Fibroblast of pulmonary artery (primary cell): ENCODE results near the gene TMEM8B.
"Not testable (repeated sequence)": the region's sequence is repeated elsewhere in the genome, so short reads cannot be mapped to it uniquely, and the experiment has no call there.

Experiments
- DNase-seq: peaks from one replicate; pipeline ENCODE4 v3.0.0-alpha.2; 2010; ENCODE audit warnings: low read depth
- H3K4me3 ChIP-seq: replicated peaks from 2 replicates; pipeline ENCODE4 v1.5.1; 2011; ENCODE audit warnings: low read depth, mild to moderate bottlenecking, control low read depth, low read length, moderate library complexity
- TF ChIP-seq, protein P1 (sequence below): IDR thresholded peaks from 2 replicates; pipeline ENCODE4 v1.5.1; 2011; ENCODE audit warnings: mild to moderate bottlenecking, control low read depth, low read length, inconsistent platforms; ENCODE audit errors: missing control alignments

Gene TMEM8B

DNA sequence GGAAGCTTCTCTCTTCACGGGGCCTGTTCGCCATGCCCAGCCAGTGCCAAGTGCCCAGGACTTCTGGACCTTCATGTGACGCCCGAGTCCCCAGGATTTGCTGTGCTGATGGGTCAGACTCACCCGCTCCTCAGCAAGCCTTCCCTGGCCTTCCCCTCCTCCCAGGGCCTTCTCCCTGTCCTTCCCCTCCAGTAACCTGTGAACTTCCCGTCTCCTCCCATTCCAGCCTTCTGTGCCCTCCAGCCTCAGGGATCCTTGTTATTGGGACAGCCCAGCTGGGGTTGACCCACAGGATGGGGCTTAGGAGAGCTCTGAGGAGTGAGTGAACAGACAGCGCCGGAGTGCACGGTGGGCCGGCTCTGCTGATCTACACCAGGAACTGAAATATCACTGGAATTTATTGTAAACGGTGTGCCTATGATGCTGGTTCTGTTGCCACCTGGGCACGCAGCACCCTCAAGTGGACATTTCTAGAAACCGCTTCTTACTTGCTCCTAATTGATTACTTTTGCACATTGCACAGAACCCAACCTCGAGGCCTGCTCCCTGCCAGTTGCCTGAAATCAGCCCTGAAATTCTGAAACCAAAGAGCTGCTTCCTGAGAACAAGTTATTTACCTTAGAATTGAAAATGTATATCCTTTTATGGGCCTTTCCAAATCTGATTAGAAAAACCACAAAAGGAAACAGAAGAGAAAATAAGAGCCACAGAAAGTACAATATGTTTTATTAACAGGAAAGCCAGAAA lies 81.8 kb downstream of the TMEM8B start:
- H3K4me3 ChIP-seq, result no peak overlapping the region
- peak; percentile 82 for DNase-seq
- TF ChIP-seq, protein P1, sequence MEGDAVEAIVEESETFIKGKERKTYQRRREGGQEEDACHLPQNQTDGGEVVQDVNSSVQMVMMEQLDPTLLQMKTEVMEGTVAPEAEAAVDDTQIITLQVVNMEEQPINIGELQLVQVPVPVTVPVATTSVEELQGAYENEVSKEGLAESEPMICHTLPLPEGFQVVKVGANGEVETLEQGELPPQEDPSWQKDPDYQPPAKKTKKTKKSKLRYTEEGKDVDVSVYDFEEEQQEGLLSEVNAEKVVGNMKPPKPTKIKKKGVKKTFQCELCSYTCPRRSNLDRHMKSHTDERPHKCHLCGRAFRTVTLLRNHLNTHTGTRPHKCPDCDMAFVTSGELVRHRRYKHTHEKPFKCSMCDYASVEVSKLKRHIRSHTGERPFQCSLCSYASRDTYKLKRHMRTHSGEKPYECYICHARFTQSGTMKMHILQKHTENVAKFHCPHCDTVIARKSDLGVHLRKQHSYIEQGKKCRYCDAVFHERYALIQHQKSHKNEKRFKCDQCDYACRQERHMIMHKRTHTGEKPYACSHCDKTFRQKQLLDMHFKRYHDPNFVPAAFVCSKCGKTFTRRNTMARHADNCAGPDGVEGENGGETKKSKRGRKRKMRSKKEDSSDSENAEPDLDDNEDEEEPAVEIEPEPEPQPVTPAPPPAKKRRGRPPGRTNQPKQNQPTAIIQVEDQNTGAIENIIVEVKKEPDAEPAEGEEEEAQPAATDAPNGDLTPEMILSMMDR, result peak; percentile 66

DNA sequence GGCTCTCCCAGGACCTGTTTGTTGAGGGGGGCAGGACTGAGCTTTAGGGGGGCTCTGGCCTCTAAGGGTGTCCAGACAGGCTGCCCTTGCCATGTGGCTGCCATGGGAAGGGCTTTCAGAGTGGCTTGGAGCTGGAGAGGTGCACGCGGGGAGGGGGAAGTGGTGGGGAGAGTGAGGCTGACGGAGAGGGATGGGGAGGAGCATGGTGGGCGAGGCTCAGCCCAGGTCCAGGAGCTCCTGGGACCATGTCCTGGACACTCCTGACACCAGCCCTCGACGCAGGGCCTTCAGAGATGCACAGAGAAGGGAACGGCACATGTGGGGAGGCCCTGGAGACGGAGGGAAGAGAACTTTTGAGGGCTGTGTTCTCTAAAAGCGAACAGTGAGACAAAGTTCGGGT lies 82.7 kb downstream of the TMEM8B start:
- DNase-seq, result no peak
- TF ChIP-seq, protein P1, result no peak
- H3K4me3 ChIP-seq, result no peak overlapping the region

DNA sequence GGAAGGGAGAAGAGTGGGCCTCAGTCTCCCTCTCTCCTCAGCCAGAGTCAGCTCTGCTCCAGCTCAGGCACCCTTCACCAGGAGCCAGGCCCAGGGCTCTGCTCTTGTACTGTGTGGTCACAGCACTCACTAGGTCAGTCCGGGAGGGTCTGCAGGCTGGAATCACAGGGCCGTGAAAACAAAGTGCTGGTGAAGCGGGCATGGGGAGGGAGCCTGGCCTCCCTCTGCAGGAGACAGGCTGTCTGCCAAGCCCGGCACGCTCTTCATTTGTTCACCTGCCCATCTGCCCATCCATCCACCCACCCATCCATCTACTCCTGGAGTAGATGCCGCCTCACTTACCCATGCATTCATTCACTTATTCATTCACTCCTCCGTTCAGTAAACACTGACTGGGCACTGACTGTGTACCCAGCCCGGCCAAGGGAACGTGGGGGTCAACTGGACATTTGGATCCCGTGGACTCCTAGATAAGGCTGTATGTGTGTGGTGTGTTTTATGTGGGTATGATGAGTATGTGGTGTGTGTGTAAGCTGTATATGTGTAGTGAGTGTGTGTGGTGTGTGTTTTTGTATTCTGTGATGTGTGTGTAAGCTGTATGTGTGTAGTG lies 83.9 kb downstream of the TMEM8B start:
- no peak overlapping the region for H3K4me3 ChIP-seq
- TF ChIP-seq, protein P1, result no peak
- DNase-seq, result no peak

DNA sequence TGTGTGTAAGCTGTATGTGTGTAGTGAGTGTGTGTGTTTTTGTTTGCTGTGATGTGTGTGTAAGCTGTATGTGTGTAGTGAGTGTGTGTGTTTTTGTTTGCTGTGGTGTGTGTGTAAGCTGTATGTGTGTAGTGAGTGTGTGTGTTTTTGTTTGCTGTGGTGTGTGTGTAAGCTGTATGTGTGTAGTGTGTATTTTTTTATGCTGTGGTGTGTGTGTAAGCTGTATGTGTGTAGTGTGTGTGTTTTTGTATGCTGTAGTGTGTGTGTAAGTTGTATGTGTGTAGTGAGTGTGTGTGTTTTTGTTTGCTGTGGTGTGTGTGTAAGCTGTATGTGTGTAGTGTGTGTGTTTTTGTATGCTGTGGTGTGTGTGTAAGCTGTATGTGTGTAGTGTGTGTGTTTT lies 84.4 kb downstream of the TMEM8B start:
- not testable (repeated sequence) for H3K4me3 ChIP-seq, DNase-seq

DNA sequence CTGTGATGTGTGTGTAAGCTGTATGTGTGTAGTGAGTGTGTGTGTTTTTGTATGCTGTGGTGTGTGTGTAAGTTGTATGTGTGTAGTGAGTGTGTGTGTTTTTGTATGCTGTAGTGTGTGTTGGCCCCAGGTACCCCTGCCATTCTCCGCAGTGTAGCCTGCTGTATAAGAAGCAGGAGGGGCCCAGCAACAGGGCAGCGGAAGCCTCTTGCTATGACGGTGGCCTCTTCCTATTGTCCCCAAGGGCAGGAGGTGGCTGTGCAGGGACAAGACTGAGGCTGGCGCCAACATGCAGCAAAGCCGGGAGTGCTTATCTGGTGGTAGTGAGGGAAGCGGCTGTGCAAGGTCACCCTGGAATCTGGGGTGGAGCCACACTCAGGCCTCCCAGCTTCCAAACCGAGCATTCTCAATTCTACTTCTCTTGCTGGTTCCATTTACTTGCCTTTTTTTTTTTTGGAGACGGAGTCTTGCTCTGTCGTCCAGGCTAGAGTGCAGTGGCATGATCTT lies 85.3 kb downstream of the TMEM8B start:
- DNase-seq, result peak; percentile 52
- no peak overlapping the region for H3K4me3 ChIP-seq
- TF ChIP-seq, protein P1, result no peak
